ENCODE data around the gene ELK1.
"Not testable (repeated sequence)": the region's sequence is repeated elsewhere in the genome, so short reads cannot be mapped to it uniquely, and the experiment has no call there.

The ELK1 gene

GRCh38 chrX:47610511-47610910 lies 39.9 kb downstream of the ELK1 start:
- DNase-seq: no peak

- DNase-seq: no peak
These were observed 42.1 kb downstream of the ELK1 start for GRCh38 chrX:47608130-47608810.

GRCh38 chrX:47607091-47607490 lies 43.3 kb downstream of the ELK1 start:
- no peak for DNase-seq

GRCh38 chrX:47605024-47605423 lies 45.3 kb downstream of the ELK1 start:
- no peak for DNase-seq

GRCh38 chrX:47603125-47603524 lies 47.2 kb downstream of the ELK1 start:
- not testable (repeated sequence) for DNase-seq

- no peak for DNase-seq
These were observed 53.1 kb downstream of the ELK1 start for GRCh38 chrX:47597222-47597621.

- no peak for DNase-seq
These were observed 54.1 kb downstream of the ELK1 start for GRCh38 chrX:47596256-47596655.

- DNase-seq: peak; percentile 2
These were observed 54.6 kb downstream of the ELK1 start for GRCh38 chrX:47595716-47596251.

GRCh38 chrX:47593522-47593921 lies 56.8 kb downstream of the ELK1 start:
- no peak for DNase-seq

- no peak for DNase-seq
These were observed 59.4 kb downstream of the ELK1 start for GRCh38 chrX:47590984-47591383.

GRCh38 chrX:47587906-47588735 lies 62.2 kb downstream of the ELK1 start:
- no peak for DNase-seq

GRCh38 chrX:47587091-47587891 lies 63.1 kb downstream of the ELK1 start:
- no peak for DNase-seq

GRCh38 chrX:47586043-47586787 lies 64.1 kb downstream of the ELK1 start:
- DNase-seq: no peak

Data from NCI-H2029 treated with DMSO at 0.1 percent for 48 hours (cell line).